ENCODE data around the gene SLC12A7.
"Not testable (repeated sequence)": the region's sequence is repeated elsewhere in the genome, so short reads cannot be mapped to it uniquely, and the experiment has no call there.

Gene SLC12A7

GRCh38 chr5:1095990-1096363 lies 15.9 kb downstream of the SLC12A7 start:
- no peak for DNase-seq (ENCODE audit: low read depth)

- no peak for DNase-seq (ENCODE audit: low read depth)
Measured at GRCh38 chr5:1095302-1095989, 16.4 kb downstream of the SLC12A7 start.

GRCh38 chr5:1094670-1095190 lies 17.1 kb downstream of the SLC12A7 start:
- no peak for DNase-seq (ENCODE audit: low read depth)

- no peak for DNase-seq (ENCODE audit: low read depth)
Measured at GRCh38 chr5:1093361-1093760, 18.5 kb downstream of the SLC12A7 start.

- DNase-seq (ENCODE audit: low read depth) = no peak
Measured at GRCh38 chr5:1092122-1092521, 19.7 kb downstream of the SLC12A7 start.

GRCh38 chr5:1091632-1092031 lies 20.2 kb downstream of the SLC12A7 start:
- DNase-seq (ENCODE audit: low read depth) = no peak

- DNase-seq (ENCODE audit: low read depth) = no peak
Measured at GRCh38 chr5:1090538-1090937, 21.3 kb downstream of the SLC12A7 start.

- no peak for DNase-seq (ENCODE audit: low read depth)
Measured at GRCh38 chr5:1089621-1090040, 22.2 kb downstream of the SLC12A7 start.

GRCh38 chr5:1089146-1089545 lies 22.7 kb downstream of the SLC12A7 start:
- DNase-seq (ENCODE audit: low read depth) = no peak

GRCh38 chr5:1088726-1089125 lies 23.1 kb downstream of the SLC12A7 start:
- no peak for DNase-seq (ENCODE audit: low read depth)

- DNase-seq (ENCODE audit: low read depth) = no peak
Measured at GRCh38 chr5:1088031-1088430, 23.8 kb downstream of the SLC12A7 start.

- no peak for DNase-seq (ENCODE audit: low read depth)
Measured at GRCh38 chr5:1087428-1087827, 24.4 kb downstream of the SLC12A7 start.

- no peak for DNase-seq (ENCODE audit: low read depth)
Measured at GRCh38 chr5:1086871-1087270, 25.0 kb downstream of the SLC12A7 start.

GRCh38 chr5:1086137-1086536 lies 25.7 kb downstream of the SLC12A7 start:
- no peak for DNase-seq (ENCODE audit: low read depth)

GRCh38 chr5:1085391-1085790 lies 26.5 kb downstream of the SLC12A7 start:
- DNase-seq (ENCODE audit: low read depth) = no peak

- DNase-seq (ENCODE audit: low read depth) = no peak
Measured at GRCh38 chr5:1083823-1084605, 27.8 kb downstream of the SLC12A7 start.

GRCh38 chr5:1083026-1083425 lies 28.8 kb downstream of the SLC12A7 start:
- DNase-seq (ENCODE audit: low read depth) = not testable (repeated sequence)

GRCh38 chr5:1081519-1081918 lies 30.3 kb downstream of the SLC12A7 start:
- DNase-seq (ENCODE audit: low read depth) = no peak

GRCh38 chr5:1080432-1080831 lies 31.4 kb downstream of the SLC12A7 start:
- no peak for DNase-seq (ENCODE audit: low read depth)

GRCh38 chr5:1079961-1080360 lies 31.9 kb downstream of the SLC12A7 start:
- DNase-seq (ENCODE audit: low read depth) = no peak

GRCh38 chr5:1079486-1079885 lies 32.4 kb downstream of the SLC12A7 start:
- no peak for DNase-seq (ENCODE audit: low read depth)

- DNase-seq (ENCODE audit: low read depth) = no peak
Measured at GRCh38 chr5:1078851-1079250, 33.0 kb downstream of the SLC12A7 start.

- DNase-seq (ENCODE audit: low read depth) = no peak
Measured at GRCh38 chr5:1078206-1078605, 33.7 kb downstream of the SLC12A7 start.
